CD4-positive, alpha-beta T cell (primary cell): ENCODE results near the gene VSIG10. TPM values are rescaled to one million over a fixed set of nuclear protein-coding genes. Genes with fewer than 3 reads are reported as not detected.

ENCODE experiments used
- ATAC-seq: fragments of 200-7000 bp; cut with Tn5 transposase; one replicate; pipeline ENCODE4 v1.10.0; 2022; ENCODE audit warnings: mild to moderate bottlenecking; ENCODE audit not compliant: poor library complexity
- CTCF ChIA-PET: fragments of 350-600 bp; sonication (Branson Sonifier 250); formaldehyde crosslinking; loops from one replicate; lab custom pipeline; 2021; ENCODE audit warnings: antibody characterized with exemption, inconsistent platforms; lab: Charles Lee
- POLR2A ChIA-PET: fragments of 350-600 bp; sonication (Branson Sonifier 250); formaldehyde crosslinking; loops from one replicate; lab custom pipeline; 2021; ENCODE audit warnings: antibody characterized with exemption, inconsistent platforms; lab: Charles Lee
- DNase-seq, 14 experiments: peaks; one replicate each; pipeline ENCODE4 v3.0.0-alpha.2; 2013 to 2020; ENCODE audit warnings: mixed read lengths in 2 of 14
- H3K27ac ChIP-seq, 2 donors: one replicate each; pipeline versions ENCODE4 v1.5.1 to v1.7.0; 2013; ENCODE audit warnings: low read length in 2 of 2, low read depth in 1 of 2, mild to moderate bottlenecking in 1 of 2
- H3K27me3 ChIP-seq, 2 experiments: 1 replicate in 1 of 2; 2 replicates in 1 of 2; pipeline versions ENCODE4 v1.6.1 to v1.7.0; 2013; ENCODE audit warnings: low read length in 2 of 2, control low read depth in 1 of 2, mild to moderate bottlenecking in 1 of 2, moderate library complexity in 1 of 2; ENCODE audit not compliant: insufficient read depth in 2 of 2, control insufficient read depth in 1 of 2
- H3K36me3 ChIP-seq: one replicate; pipeline ENCODE4 v1.6.1; 2013; ENCODE audit warnings: low read length, control low read depth; ENCODE audit not compliant: insufficient read depth
- H3K4me1 ChIP-seq: one replicate; pipeline ENCODE4 v1.6.1; 2013; ENCODE audit warnings: low read length, control low read depth; ENCODE audit not compliant: insufficient read depth
- H3K4me3 ChIP-seq: one replicate; pipeline ENCODE4 v1.5.1; 2013; ENCODE audit warnings: mild to moderate bottlenecking, low read length, moderate library complexity
- H3K9me3 ChIP-seq, 2 experiments: 1 replicate in 1 of 2; 2 replicates in 1 of 2; pipeline versions ENCODE4 v1.6.1 to v1.7.0; 2013; ENCODE audit warnings: low read length in 2 of 2, mild to moderate bottlenecking in 2 of 2, control low read depth in 1 of 2, moderate library complexity in 1 of 2; ENCODE audit not compliant: control insufficient read depth in 1 of 2, insufficient read depth in 1 of 2
- H3K27ac Mint-ChIP-seq: one replicate; pipeline ENCODE4 v1.8.0; 2020; ENCODE audit warnings: mixed read lengths
- H3K27me3 Mint-ChIP-seq: one replicate; pipeline ENCODE4 v1.8.0; 2021; ENCODE audit warnings: mixed read lengths
- H3K36me3 Mint-ChIP-seq: one replicate; pipeline ENCODE4 v1.8.0; 2021; ENCODE audit warnings: low read depth, mixed read lengths
- H3K4me1 Mint-ChIP-seq: one replicate; pipeline ENCODE4 v1.8.0; 2021; ENCODE audit warnings: low read depth, mixed read lengths
- H3K4me3 Mint-ChIP-seq: one replicate; pipeline ENCODE4 v1.8.0; 2020; ENCODE audit warnings: mild to moderate bottlenecking, mixed read lengths
- H3K9me3 Mint-ChIP-seq: one replicate; pipeline ENCODE4 v1.8.0; 2020; ENCODE audit warnings: mixed read lengths
- intact Hi-C, 2 experiments: fragments of 100-400 bp; cut with DNase I in 1 of 2; cut with micrococcal nuclease in 1 of 2; formaldehyde crosslinking; loops; one replicate each; pipeline versions ENCODE4 v1.15.1 to v1.9.0; 2023 to 2025; cut with DNase I, micrococcal nuclease
- total RNA-seq, 174 experiments: library from RNA in 2 of 174; stranded (reverse) in 2 of 174; gene quantifications; one replicate each; pipeline ENCODE4 v1.2.3 and lab custom pipeline; 2021 to 2026
- TF ChIP-seq, protein P1 (sequence below): fragments of 200-600 bp; IDR thresholded peaks from one replicate; pipeline ENCODE4 v1.8.0; 2022; ENCODE audit warnings: antibody characterized with exemption, mild to moderate bottlenecking

Gene VSIG10
- total RNA-seq, 2 experiments from 2014 or later = 2.2 TPM

- Histone ChIP-seq H3K27ac (no peak overlapping the region), H3K9me3 (no peaks in the 10 kb centered on the region), H3K4me1 (no peaks in the 10 kb centered on the region), H3K4me3 (no peak overlapping the region), H3K27me3 (no peaks in the 10 kb centered on the region), H3K36me3 (peaks cover 73% of the 10 kb centered on the region)
- Mint-ChIP-seq H3K9me3 (no peaks in the 10 kb centered on the region), H3K4me1 (peaks cover 11% of the 10 kb centered on the region), H3K27me3 (no peaks in the 10 kb centered on the region), H3K4me3 (no peak overlapping the region), H3K36me3 (peaks cover 81% of the 10 kb centered on the region), H3K27ac (no peak overlapping the region)
- POLR2A ChIA-PET = no interaction called here
- CTCF ChIA-PET = no interaction called here
- intact Hi-C loops = no loop called here
- TF ChIP-seq, protein P1, sequence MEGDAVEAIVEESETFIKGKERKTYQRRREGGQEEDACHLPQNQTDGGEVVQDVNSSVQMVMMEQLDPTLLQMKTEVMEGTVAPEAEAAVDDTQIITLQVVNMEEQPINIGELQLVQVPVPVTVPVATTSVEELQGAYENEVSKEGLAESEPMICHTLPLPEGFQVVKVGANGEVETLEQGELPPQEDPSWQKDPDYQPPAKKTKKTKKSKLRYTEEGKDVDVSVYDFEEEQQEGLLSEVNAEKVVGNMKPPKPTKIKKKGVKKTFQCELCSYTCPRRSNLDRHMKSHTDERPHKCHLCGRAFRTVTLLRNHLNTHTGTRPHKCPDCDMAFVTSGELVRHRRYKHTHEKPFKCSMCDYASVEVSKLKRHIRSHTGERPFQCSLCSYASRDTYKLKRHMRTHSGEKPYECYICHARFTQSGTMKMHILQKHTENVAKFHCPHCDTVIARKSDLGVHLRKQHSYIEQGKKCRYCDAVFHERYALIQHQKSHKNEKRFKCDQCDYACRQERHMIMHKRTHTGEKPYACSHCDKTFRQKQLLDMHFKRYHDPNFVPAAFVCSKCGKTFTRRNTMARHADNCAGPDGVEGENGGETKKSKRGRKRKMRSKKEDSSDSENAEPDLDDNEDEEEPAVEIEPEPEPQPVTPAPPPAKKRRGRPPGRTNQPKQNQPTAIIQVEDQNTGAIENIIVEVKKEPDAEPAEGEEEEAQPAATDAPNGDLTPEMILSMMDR = no peak
- ATAC-seq = no peak
- DNase-seq = no peak
These were observed 61.7 kb downstream of the VSIG10 start for GRCh38 chr12:118042091-118042490.

DNA sequence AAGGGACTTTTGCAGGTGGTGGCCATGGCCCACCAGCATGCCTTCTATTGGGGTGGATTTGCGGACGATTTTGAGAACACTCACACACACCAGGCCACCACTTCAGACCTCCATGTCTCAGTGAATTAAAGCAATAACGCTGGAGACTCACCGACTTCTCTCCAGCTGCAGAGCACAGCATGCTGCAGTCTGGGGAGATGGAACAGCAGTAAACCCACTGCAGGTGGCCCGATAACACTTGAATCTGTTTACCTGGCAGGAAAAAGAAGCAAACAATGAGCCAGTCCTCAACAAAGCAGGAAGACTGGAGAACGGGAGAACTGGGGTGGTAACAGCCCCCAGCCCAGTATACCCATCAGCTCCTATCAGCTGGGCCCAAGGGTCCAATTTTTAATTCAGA, 65.7 kb downstream of the VSIG10 start:
- peaks cover 90% of the 10 kb centered on the region for H3K36me3 ChIP-seq

GRCh38 chr12:118036672-118037411, 67.0 kb downstream of the VSIG10 start:
- no peak overlapping the region for H3K4me3 Mint-ChIP-seq
- POLR2A ChIA-PET = no interaction called here
- Histone ChIP-seq H3K27me3 (no peaks in the 10 kb centered on the region), H3K4me3 (no peak overlapping the region), H3K27ac (no peak overlapping the region), H3K9me3 (no peaks in the 10 kb centered on the region), H3K4me1 (no peaks in the 10 kb centered on the region), H3K36me3 (peaks cover 86% of the 10 kb centered on the region)
- no peaks in the 10 kb centered on the region for H3K9me3 Mint-ChIP-seq
- no peak for ATAC-seq
- peaks cover 82% of the 10 kb centered on the region for H3K36me3 Mint-ChIP-seq
- H3K4me1 Mint-ChIP-seq = no peaks in the 10 kb centered on the region
- CTCF ChIA-PET = no interaction called here
- H3K27me3 Mint-ChIP-seq = no peaks in the 10 kb centered on the region
- DNase-seq = no peak
- no peak overlapping the region for H3K27ac Mint-ChIP-seq
- TF ChIP-seq, protein P1 = no peak
- intact Hi-C loops = loop anchor here in 1 of 2 experiments (2.0 kb wide), 1 partner anchor 162 kb away; no protein-coding TSS in a partner anchor

More for the DNA sequence above, 65.7 kb downstream of the VSIG10 start:
- intact Hi-C loops = no loop called here
- H3K4me3 Mint-ChIP-seq = no peak overlapping the region
- no peak overlapping the region for H3K4me3 ChIP-seq
- no peak overlapping the region for H3K27ac ChIP-seq
- DNase-seq = no peak
- POLR2A ChIA-PET = no interaction called here
- no peaks in the 10 kb centered on the region for H3K4me1 ChIP-seq
- CTCF ChIA-PET = no interaction called here
- no peaks in the 10 kb centered on the region for H3K27me3 ChIP-seq
- no peaks in the 10 kb centered on the region for H3K27me3 Mint-ChIP-seq
- TF ChIP-seq, protein P1 = no peak
- H3K9me3 ChIP-seq = no peaks in the 10 kb centered on the region
- no peaks in the 10 kb centered on the region for H3K4me1 Mint-ChIP-seq
- peaks cover 84% of the 10 kb centered on the region for H3K36me3 Mint-ChIP-seq
- H3K27ac Mint-ChIP-seq = no peak overlapping the region
- ATAC-seq = no peak
- H3K9me3 Mint-ChIP-seq = no peaks in the 10 kb centered on the region
